Measurements from ENCODE around the gene CTNND2. TPM values are rescaled to one million over a fixed set of nuclear protein-coding genes. Genes with fewer than 3 reads are reported as not detected.

CTNND2 gene
- polyA plus RNA-seq, 1 donor from 2014 or later = 67.0 TPM

DNA sequence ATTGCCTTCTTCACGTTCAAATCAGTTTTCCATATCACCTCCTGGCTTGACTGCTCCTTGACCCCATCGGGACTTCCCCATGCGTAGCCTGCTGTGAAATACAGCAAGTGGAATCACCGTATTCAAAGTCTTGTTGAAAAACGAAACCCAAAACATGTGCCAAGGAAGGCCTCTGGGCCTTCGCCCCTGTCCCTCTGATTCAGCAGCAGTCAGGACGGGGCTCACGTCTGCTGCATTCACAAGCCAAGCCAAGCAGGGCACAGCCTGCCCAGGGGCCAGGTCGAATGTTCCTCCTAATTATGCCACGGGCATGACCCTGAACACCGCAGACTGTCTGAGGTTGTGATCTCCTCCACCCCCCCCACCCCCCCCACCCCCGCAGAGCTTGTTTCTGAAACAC, 960 bp upstream of the CTNND2 start:
- Histone ChIP-seq H3K27me3 (ENCODE audit: insufficient read depth, low read depth, low read length) (no peaks in the 10 kb centered on the region), H3K9me2 (ENCODE audit: insufficient read depth, low read length) (no peaks in the 10 kb centered on the region), H3K27ac (ENCODE audit: low read length) (peak overlapping the region; percentile 75), H2AFZ (ENCODE audit: low read depth, low read length) (no peak overlapping the region), H3K4me3 (ENCODE audit: low read length) (peak overlapping the region; percentile 69), H3K36me3 (ENCODE audit: insufficient read depth, low read length) (no peaks in the 10 kb centered on the region), H3K9me3 (ENCODE audit: low read length) (no peaks in the 10 kb centered on the region), H3K9ac (ENCODE audit: low read length) (peak overlapping the region; percentile 70), H4K20me1 (ENCODE audit: insufficient read depth) (no peaks in the 10 kb centered on the region), H3K79me2 (replicated peaks; ENCODE audit: insufficient read depth, low read length) (peaks cover 27% of the 10 kb centered on the region), H3F3A (ENCODE audit: insufficient read depth, low read length, poor library complexity, severe bottlenecking) (no peaks in the 10 kb centered on the region), H3K4me2 (ENCODE audit: low read length) (no peak overlapping the region)
- TF ChIP-seq SMC3 (conservative IDR thresholded peaks at IDR 0.05; ENCODE audit: poor library complexity) = no peak
- TF ChIP-seq, protein P1, sequence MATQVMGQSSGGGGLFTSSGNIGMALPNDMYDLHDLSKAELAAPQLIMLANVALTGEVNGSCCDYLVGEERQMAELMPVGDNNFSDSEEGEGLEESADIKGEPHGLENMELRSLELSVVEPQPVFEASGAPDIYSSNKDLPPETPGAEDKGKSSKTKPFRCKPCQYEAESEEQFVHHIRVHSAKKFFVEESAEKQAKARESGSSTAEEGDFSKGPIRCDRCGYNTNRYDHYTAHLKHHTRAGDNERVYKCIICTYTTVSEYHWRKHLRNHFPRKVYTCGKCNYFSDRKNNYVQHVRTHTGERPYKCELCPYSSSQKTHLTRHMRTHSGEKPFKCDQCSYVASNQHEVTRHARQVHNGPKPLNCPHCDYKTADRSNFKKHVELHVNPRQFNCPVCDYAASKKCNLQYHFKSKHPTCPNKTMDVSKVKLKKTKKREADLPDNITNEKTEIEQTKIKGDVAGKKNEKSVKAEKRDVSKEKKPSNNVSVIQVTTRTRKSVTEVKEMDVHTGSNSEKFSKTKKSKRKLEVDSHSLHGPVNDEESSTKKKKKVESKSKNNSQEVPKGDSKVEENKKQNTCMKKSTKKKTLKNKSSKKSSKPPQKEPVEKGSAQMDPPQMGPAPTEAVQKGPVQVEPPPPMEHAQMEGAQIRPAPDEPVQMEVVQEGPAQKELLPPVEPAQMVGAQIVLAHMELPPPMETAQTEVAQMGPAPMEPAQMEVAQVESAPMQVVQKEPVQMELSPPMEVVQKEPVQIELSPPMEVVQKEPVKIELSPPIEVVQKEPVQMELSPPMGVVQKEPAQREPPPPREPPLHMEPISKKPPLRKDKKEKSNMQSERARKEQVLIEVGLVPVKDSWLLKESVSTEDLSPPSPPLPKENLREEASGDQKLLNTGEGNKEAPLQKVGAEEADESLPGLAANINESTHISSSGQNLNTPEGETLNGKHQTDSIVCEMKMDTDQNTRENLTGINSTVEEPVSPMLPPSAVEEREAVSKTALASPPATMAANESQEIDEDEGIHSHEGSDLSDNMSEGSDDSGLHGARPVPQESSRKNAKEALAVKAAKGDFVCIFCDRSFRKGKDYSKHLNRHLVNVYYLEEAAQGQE (IDR thresholded peaks at IDR 0.05; ENCODE audit: borderline replicate concordance) = no peak

DNA sequence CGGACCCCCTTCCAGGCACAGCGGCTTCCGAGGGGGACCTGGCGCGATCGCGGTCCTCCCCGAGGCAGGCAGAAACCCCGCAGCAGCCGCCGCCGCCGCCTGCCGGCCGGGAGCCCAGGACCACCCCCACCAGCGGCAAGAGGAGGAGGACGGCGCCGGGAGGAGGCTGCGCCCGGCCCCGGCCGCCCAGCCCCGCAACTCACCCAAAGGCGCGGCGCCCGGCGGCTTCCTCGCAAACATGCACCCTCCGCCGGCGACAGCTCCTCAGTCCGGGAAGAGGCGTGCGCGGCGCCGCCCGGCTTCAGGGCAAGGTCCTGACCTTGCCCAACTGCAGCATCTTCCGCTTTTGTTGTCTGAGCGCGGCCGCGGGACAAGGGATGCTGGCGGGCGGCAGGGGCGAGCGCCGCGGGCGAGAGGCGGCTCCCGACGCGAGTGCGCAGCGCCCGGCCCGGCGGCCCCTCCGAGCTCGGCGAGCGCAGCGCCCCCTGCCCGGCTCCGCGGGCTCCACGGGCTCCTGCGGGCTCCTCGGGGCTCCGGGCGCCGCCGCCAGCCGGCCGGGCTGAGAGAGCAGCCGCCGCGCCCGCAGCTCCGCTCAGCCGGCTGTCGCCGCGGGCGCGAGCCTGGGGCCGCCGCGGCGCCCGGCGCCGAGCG, 507 bp downstream of the CTNND2 start:
- no peaks in the 10 kb centered on the region for H3K9me2 ChIP-seq (ENCODE audit: insufficient read depth, low read length)
- peak overlapping the region; percentile 69 for H2AFZ ChIP-seq (ENCODE audit: low read depth, low read length)
- H3K4me2 ChIP-seq (ENCODE audit: low read length) = no peak overlapping the region
- H3K36me3 ChIP-seq (ENCODE audit: insufficient read depth, low read length) = no peaks in the 10 kb centered on the region
- no peaks in the 10 kb centered on the region for H3K9me3 ChIP-seq (ENCODE audit: low read length)
- no peaks in the 10 kb centered on the region for H3K27me3 ChIP-seq (ENCODE audit: insufficient read depth, low read depth, low read length)
- H3K79me2 ChIP-seq (replicated peaks; ENCODE audit: insufficient read depth, low read length) = peaks cover 42% of the 10 kb centered on the region
- H3K4me3 ChIP-seq (ENCODE audit: low read length) = peak overlapping the region; percentile 81
- H3F3A ChIP-seq (ENCODE audit: insufficient read depth, low read length, poor library complexity, severe bottlenecking) = no peaks in the 10 kb centered on the region
- no peaks in the 10 kb centered on the region for H4K20me1 ChIP-seq (ENCODE audit: insufficient read depth)
- H3K27ac ChIP-seq (ENCODE audit: low read length) = peak overlapping the region; percentile 94
- TF ChIP-seq, protein P2, sequence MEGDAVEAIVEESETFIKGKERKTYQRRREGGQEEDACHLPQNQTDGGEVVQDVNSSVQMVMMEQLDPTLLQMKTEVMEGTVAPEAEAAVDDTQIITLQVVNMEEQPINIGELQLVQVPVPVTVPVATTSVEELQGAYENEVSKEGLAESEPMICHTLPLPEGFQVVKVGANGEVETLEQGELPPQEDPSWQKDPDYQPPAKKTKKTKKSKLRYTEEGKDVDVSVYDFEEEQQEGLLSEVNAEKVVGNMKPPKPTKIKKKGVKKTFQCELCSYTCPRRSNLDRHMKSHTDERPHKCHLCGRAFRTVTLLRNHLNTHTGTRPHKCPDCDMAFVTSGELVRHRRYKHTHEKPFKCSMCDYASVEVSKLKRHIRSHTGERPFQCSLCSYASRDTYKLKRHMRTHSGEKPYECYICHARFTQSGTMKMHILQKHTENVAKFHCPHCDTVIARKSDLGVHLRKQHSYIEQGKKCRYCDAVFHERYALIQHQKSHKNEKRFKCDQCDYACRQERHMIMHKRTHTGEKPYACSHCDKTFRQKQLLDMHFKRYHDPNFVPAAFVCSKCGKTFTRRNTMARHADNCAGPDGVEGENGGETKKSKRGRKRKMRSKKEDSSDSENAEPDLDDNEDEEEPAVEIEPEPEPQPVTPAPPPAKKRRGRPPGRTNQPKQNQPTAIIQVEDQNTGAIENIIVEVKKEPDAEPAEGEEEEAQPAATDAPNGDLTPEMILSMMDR (IDR thresholded peaks at IDR 0.05; ENCODE audit: poor library complexity, severe bottlenecking) = peak; percentile 64
- TF ChIP-seq, protein P1 (IDR thresholded peaks at IDR 0.05; ENCODE audit: borderline replicate concordance) = peak; percentile 1
- no peak for TF ChIP-seq EZH2 (IDR thresholded peaks at IDR 0.05; ENCODE audit: borderline replicate concordance, insufficient read depth, low read length, poor library complexity, severe bottlenecking)
- no peak for TF ChIP-seq EP300 (conservative IDR thresholded peaks at IDR 0.05; ENCODE audit: poor library complexity, severe bottlenecking)
- no peak for TF ChIP-seq POLR2AphosphoS5 (IDR thresholded peaks at IDR 0.05)
- peak; percentile 18 for TF ChIP-seq MXI1 (conservative IDR thresholded peaks at IDR 0.05; ENCODE audit: poor library complexity, severe bottlenecking)
- TF ChIP-seq RAD21 (conservative IDR thresholded peaks at IDR 0.05) = peak; percentile 56
- peak; percentile 53 for TF ChIP-seq SMC3 (conservative IDR thresholded peaks at IDR 0.05; ENCODE audit: poor library complexity)
- peak; percentile 16 for TF ChIP-seq TAF1 (IDR thresholded peaks at IDR 0.05; ENCODE audit: low read depth)
- H3K9ac ChIP-seq (ENCODE audit: low read length) = peak overlapping the region; percentile 88
